ENCODE data around the gene CCDC178. TPM values are rescaled to one million over a fixed set of nuclear protein-coding genes. Genes with fewer than 3 reads are reported as not detected.

The CCDC178 gene
- total RNA-seq, 1 experiment from 2014 or later, result not detected

DNA sequence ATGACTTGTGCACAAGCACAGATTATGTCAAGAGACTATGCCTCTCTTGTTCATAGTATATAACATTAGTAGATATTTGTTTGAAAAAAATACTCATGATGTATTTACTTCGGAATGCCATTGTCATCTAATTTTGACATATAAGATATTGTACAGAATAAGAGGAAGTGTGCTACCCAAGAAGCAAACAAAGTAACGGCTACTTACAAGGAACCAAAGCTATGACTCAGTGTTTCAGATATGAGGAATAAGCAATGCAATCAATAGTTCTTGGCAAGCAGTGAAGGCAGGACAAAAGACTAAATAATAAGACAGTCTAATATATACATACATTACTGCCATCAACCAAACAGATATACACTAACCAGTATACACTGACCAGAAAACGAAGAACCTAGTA is 256.3 kb downstream of the CCDC178 start:
- Histone ChIP-seq H3K27me3 (ENCODE audit: insufficient read depth, low read length) (no peaks in the 10 kb centered on the region), H3K9me3 (ENCODE audit: control insufficient read depth in 1 of 2, insufficient read depth in 1 of 2, low read depth in 1 of 2, low read length in 2 of 2) (peaks cover 4 to 5% of the 10 kb centered on the region in 2 experiments; a peak in 2 of 4 replicates), H3K79me2 (ENCODE audit: insufficient read depth, low read length) (no peaks in the 10 kb centered on the region), H3K9ac (ENCODE audit: low read length) (no peak overlapping the region), H3K4me1 (ENCODE audit: control insufficient read depth in 1 of 2, insufficient read depth in 2 of 2, low read length in 2 of 2) (no peaks in the 10 kb centered on the region), H3K36me3 (ENCODE audit: control insufficient read depth in 1 of 2, insufficient read depth in 2 of 2, low read length in 2 of 2) (no peaks in the 10 kb centered on the region), H3K9me2 (ENCODE audit: insufficient read depth) (no peaks in the 10 kb centered on the region), H4K20me1 (ENCODE audit: insufficient read depth) (no peaks in the 10 kb centered on the region), H3K4me2 (ENCODE audit: low read length) (no peak overlapping the region), H3K27ac (ENCODE audit: low read depth, low read length) (no peak overlapping the region), H3K4me3 (replicated peaks in 1 of 2; ENCODE audit: low read depth in 1 of 2, low read length in 2 of 2) (no peak overlapping the region), H2AFZ (ENCODE audit: low read depth, low read length, poor library complexity, severe bottlenecking) (no peak overlapping the region)
- CTCF ChIA-PET, result no interaction called here
- no TSS peak for BruUV-seq (replicated peaks)
- ATAC-seq, result no peak
- RAD21 ChIA-PET (ENCODE audit: low non-redundant PET in 1 of 2, low total read pairs in 2 of 2, uncharacterized antibody in 2 of 2, unreplicated experiment in 2 of 2), result no interaction called here
- POLR2A ChIA-PET, result no interaction called here
- TF ChIP-seq EZH2 (IDR thresholded peaks at IDR 0.05) (no peak), SIN3A (IDR thresholded peaks at IDR 0.05; ENCODE audit: low read depth) (no peak), CBX3 (IDR thresholded peaks at IDR 0.05; ENCODE audit: low read depth) (no peak), CEBPB (IDR thresholded peaks at IDR 0.05; ENCODE audit: low read depth) (no peak), POLR2AphosphoS5 (IDR thresholded peaks at IDR 0.05; ENCODE audit: low read depth, low read length) (no peak)
- TF ChIP-seq, protein P1, sequence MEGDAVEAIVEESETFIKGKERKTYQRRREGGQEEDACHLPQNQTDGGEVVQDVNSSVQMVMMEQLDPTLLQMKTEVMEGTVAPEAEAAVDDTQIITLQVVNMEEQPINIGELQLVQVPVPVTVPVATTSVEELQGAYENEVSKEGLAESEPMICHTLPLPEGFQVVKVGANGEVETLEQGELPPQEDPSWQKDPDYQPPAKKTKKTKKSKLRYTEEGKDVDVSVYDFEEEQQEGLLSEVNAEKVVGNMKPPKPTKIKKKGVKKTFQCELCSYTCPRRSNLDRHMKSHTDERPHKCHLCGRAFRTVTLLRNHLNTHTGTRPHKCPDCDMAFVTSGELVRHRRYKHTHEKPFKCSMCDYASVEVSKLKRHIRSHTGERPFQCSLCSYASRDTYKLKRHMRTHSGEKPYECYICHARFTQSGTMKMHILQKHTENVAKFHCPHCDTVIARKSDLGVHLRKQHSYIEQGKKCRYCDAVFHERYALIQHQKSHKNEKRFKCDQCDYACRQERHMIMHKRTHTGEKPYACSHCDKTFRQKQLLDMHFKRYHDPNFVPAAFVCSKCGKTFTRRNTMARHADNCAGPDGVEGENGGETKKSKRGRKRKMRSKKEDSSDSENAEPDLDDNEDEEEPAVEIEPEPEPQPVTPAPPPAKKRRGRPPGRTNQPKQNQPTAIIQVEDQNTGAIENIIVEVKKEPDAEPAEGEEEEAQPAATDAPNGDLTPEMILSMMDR (IDR thresholded peaks at IDR 0.05 in 2 of 3, conservative IDR thresholded peaks at IDR 0.05 in 1 of 3; ENCODE audit: borderline replicate concordance in 1 of 3, insufficient read depth in 1 of 3, low read depth in 2 of 3, low read length in 2 of 3), result no peak
- TF ChIP-seq, protein P2, sequence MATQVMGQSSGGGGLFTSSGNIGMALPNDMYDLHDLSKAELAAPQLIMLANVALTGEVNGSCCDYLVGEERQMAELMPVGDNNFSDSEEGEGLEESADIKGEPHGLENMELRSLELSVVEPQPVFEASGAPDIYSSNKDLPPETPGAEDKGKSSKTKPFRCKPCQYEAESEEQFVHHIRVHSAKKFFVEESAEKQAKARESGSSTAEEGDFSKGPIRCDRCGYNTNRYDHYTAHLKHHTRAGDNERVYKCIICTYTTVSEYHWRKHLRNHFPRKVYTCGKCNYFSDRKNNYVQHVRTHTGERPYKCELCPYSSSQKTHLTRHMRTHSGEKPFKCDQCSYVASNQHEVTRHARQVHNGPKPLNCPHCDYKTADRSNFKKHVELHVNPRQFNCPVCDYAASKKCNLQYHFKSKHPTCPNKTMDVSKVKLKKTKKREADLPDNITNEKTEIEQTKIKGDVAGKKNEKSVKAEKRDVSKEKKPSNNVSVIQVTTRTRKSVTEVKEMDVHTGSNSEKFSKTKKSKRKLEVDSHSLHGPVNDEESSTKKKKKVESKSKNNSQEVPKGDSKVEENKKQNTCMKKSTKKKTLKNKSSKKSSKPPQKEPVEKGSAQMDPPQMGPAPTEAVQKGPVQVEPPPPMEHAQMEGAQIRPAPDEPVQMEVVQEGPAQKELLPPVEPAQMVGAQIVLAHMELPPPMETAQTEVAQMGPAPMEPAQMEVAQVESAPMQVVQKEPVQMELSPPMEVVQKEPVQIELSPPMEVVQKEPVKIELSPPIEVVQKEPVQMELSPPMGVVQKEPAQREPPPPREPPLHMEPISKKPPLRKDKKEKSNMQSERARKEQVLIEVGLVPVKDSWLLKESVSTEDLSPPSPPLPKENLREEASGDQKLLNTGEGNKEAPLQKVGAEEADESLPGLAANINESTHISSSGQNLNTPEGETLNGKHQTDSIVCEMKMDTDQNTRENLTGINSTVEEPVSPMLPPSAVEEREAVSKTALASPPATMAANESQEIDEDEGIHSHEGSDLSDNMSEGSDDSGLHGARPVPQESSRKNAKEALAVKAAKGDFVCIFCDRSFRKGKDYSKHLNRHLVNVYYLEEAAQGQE (IDR thresholded peaks at IDR 0.05; ENCODE audit: low read depth), result no peak
- no peak for DNase-seq (ENCODE audit: low read depth, low spot score)
- intact Hi-C loops (cut with micrococcal nuclease), result loop anchor here (10.0 kb wide), 1 partner anchor 61 kb away; no protein-coding TSS in a partner anchor

Data from HCT116 (cell line).